Mesothelial cell of epicardium (in vitro differentiated cells): Measurements from ENCODE around the gene OSCP1. TPM values are rescaled to one million over a fixed set of nuclear protein-coding genes. Genes with fewer than 3 reads are reported as not detected.
A peak's percentile ranks its signal among the peaks of the same experiment; 100 is the strongest.

ENCODE experiments used
- DNase-seq, 2 experiments: peaks; one replicate each; pipeline ENCODE4 v3.0.0; 2021; ENCODE audit warnings: low spot score in 2 of 2; ENCODE audit not compliant: unreplicated experiment in 2 of 2
- H3K27ac Mint-ChIP-seq: 2 replicates; pipeline ENCODE4 v1.8.0; 2021; ENCODE audit warnings: mixed read lengths
- H3K27me3 Mint-ChIP-seq: 2 replicates; pipeline ENCODE4 v1.8.0; 2021; ENCODE audit warnings: low read depth, mixed read lengths
- H3K36me3 Mint-ChIP-seq: 2 replicates; pipeline ENCODE4 v1.8.0; 2021; ENCODE audit warnings: mixed read lengths
- H3K4me1 Mint-ChIP-seq: 2 replicates; pipeline ENCODE4 v1.8.0; 2021; ENCODE audit warnings: mixed read lengths
- H3K4me3 Mint-ChIP-seq: 2 replicates; pipeline ENCODE4 v1.8.0; 2021; ENCODE audit warnings: mild to moderate bottlenecking, moderate library complexity, mixed read lengths
- H3K9me3 Mint-ChIP-seq: 2 replicates; pipeline ENCODE4 v1.8.0; 2021; ENCODE audit warnings: mixed read lengths
- CTCF ChIP-seq: fragments of 200-600 bp; sonication (generic); IDR thresholded peaks from one replicate; pipeline ENCODE4 v1.5.0; 2021; ENCODE audit warnings: antibody characterized with exemption; ENCODE audit not compliant: unreplicated experiment
- total RNA-seq: library from RNA; stranded (reverse); gene quantifications from 3 replicates; pipeline ENCODE4 v1.2.1, GENCODE V29; 2021

Gene OSCP1
- total RNA-seq, 1 donor from 2014 or later: 7.0 TPM

- no peak for TF ChIP-seq CTCF
- DNase-seq: no peak
- peaks cover 24% of the 10 kb centered on the region for H3K36me3 Mint-ChIP-seq
- no peak overlapping the region for H3K27ac Mint-ChIP-seq
- no peaks in the 10 kb centered on the region for H3K27me3 Mint-ChIP-seq
- H3K4me1 Mint-ChIP-seq: peaks cover 6% of the 10 kb centered on the region
- no peak overlapping the region for H3K4me3 Mint-ChIP-seq
- H3K9me3 Mint-ChIP-seq: no peaks in the 10 kb centered on the region
These were observed 5.1 kb upstream of the OSCP1 start for GRCh38 chr1:36455386-36455785.

- Mint-ChIP-seq H3K36me3 (peaks cover 17% of the 10 kb centered on the region), H3K4me3 (no peak overlapping the region), H3K9me3 (no peaks in the 10 kb centered on the region), H3K27ac (no peak overlapping the region), H3K4me1 (peaks cover 17% of the 10 kb centered on the region), H3K27me3 (no peaks in the 10 kb centered on the region)
- TF ChIP-seq CTCF: no peak
- no peak for DNase-seq
These were observed 3.5 kb upstream of the OSCP1 start for GRCh38 chr1:36453600-36454388.

- no peak for TF ChIP-seq CTCF
- H3K4me1 Mint-ChIP-seq: peaks cover 24% of the 10 kb centered on the region
- H3K27ac Mint-ChIP-seq: no peak overlapping the region
- peaks cover 17% of the 10 kb centered on the region for H3K36me3 Mint-ChIP-seq
- H3K4me3 Mint-ChIP-seq: no peak overlapping the region
- no peaks in the 10 kb centered on the region for H3K9me3 Mint-ChIP-seq
- no peak for DNase-seq
- no peaks in the 10 kb centered on the region for H3K27me3 Mint-ChIP-seq
These were observed 2.8 kb upstream of the OSCP1 start for GRCh38 chr1:36453051-36453450.

GRCh38 chr1:36450919-36451305 is 661 bp upstream of the OSCP1 start:
- no peaks in the 10 kb centered on the region for H3K9me3 Mint-ChIP-seq
- TF ChIP-seq CTCF: no peak
- peaks cover 8% of the 10 kb centered on the region for H3K36me3 Mint-ChIP-seq

GRCh38 chr1:36448530-36449056 is 1.7 kb downstream of the OSCP1 start:
- Mint-ChIP-seq H3K4me1 (peaks cover 36% of the 10 kb centered on the region), H3K27ac (peak overlapping the region; percentile 65), H3K9me3 (no peaks in the 10 kb centered on the region), H3K27me3 (no peaks in the 10 kb centered on the region), H3K36me3 (no peaks in the 10 kb centered on the region), H3K4me3 (peak overlapping the region; percentile 93)
- DNase-seq: no peak
- TF ChIP-seq CTCF: no peak

More at GRCh38 chr1:36450919-36451305, 661 bp upstream of the OSCP1 start:
- Mint-ChIP-seq H3K4me3 (peak overlapping the region; percentile 93), H3K27me3 (no peaks in the 10 kb centered on the region), H3K4me1 (peaks cover 30% of the 10 kb centered on the region), H3K27ac (peak overlapping the region; percentile 95)
- no peak for DNase-seq
